ENCODE data around the gene MYO6.
"Not testable (repeated sequence)": the region's sequence is repeated elsewhere in the genome, so short reads cannot be mapped to it uniquely, and the experiment has no call there.

MYO6 gene

GRCh38 chr6:75748743-75749538, at the start of gene MYO6:
Gene MYO6, plus strand, starts transcription at chr6:75749239. Its CDS starts 68,309 bp downstream, at chr6:75817548.
- DNase-seq: peak; percentile 53

DNA sequence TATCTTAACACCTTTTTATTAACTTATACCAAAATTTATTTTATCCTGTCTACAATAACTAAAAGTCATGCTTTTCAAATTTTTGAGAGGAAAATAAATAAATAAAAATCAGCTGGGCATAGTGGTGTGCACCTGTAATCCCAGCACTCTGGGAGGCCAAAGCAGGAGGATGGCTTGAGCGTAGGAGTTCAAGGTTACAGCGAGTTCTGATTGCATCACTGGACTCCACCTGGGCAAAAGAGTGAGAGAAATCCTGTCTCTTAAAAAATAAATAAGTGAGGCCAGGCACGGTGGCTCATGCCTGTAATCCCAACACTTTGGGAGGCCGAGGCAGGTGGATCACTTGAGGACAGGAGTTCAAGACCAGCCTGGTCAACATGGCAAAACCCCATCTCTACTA, 40.7 kb upstream of the MYO6 start:
- DNase-seq: not testable (repeated sequence)

GRCh38 chr6:75711173-75711572, 37.9 kb upstream of the MYO6 start:
- no peak for DNase-seq

DNA sequence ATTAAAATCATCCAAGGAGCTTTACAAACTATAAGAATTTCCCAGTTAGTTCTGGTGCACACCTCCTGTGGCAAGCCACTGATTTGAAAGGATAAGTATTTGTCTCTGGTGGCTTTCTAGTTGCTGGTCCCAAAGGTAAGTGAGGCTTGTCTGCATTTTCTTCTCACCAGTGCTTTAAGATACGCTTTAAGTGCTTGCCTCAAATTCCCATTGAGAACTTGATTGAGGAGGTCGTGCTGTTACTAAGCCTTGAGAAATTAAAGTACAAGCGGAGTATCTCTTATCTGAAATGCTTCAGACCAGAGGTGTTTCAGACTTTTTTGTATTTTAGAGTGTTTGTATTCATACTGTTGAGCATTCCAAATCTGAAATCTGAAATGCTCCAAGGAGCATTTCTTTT, 29.9 kb upstream of the MYO6 start:
- no peak for DNase-seq

DNA sequence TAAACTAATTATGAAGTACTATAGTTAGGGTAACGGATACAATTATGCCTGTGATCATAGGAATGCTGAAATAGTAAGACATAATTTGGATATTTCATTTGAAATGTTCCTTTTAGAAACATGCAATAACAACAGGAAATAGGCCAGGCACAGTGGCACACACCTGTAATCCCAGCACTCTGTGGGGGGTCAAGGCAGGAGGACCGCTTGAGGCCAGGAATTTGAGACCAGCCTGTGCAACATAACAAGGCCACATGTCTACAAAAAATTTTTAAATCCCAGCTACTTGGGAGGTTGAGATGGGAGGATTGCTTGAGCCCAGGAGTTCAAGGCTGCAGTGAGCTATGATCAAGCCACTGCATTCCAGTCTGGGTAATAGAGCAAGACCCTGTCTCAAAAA, 25.7 kb upstream of the MYO6 start:
- DNase-seq: no peak

DNA sequence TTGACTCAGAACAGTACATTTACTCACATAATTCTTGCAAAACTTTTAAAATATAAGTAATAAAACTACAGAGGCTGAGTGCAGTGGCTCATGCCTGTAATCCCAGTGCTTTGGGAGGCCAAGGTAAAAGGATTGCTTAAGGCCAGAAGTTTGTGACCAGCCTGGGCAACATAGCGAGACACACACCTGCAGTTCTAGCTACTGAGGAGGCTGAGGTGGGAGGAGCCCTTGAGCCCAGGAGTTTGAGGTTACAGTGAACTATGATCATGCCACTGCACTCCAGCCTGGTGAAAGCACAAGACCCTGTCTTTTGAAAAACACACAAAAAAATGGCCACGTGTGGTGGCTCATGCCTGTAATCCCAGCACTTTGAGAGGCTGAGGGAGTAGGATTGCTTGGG, 21.8 kb upstream of the MYO6 start:
- no peak for DNase-seq

DNA sequence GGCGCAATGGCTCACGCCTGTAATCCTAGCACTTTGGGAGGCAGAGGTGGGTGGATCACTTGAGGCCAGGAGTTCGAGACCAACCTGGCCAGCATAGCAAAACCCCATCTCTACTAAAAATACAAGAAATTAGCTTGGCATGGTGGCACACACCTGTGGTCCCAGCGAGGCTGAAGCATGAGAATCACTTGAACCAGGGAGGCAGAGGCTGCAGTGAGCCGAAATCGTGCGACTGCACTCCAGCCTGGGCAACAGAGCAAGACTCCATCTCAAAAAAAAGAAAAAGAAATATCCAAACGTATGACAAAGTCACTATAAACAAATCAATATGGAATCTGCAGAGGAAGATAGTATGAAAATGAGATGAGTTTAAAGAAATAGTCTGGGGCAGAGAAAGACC, 18.0 kb upstream of the MYO6 start:
- not testable (repeated sequence) for DNase-seq

GRCh38 chr6:75735491-75736186, 13.4 kb upstream of the MYO6 start:
- no peak for DNase-seq

DNA sequence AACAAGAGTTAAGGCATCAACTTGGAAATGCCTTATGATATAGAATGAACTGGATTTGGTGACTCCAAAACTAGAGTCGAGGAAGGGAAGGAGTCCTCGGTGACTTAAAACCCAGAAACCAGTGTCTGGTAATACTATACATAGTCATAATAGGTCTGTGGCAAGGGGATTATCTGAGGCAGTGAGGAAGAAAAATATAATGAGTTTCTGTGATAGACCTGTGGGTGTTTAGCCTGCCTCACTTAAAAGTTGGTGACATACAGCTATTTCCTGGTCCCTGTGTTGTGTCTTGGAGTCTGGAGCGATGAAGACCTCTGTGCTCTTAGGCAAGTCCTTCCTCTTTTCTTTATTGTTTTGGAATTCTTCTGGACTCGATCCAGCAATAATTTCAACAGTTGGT, 5.1 kb upstream of the MYO6 start:
- DNase-seq: no peak

DNA sequence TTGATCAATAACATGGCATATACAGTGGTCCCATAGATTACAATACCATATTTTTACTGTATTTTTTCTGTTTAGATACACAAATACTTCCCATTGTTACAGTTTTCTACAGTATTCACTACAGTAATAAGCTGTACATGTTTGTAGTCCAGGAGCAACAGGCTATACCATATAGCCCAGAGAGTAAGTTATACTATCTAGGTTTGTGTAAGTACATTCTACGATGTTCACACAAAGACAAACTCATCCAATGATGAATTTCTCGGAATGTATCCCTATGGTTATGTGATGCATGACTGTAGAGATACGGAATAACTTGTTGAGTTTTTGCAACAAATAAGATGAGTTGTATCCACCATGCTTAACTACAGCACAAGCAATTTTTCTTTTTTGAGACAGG, 3.6 kb upstream of the MYO6 start:
- DNase-seq: no peak

DNA sequence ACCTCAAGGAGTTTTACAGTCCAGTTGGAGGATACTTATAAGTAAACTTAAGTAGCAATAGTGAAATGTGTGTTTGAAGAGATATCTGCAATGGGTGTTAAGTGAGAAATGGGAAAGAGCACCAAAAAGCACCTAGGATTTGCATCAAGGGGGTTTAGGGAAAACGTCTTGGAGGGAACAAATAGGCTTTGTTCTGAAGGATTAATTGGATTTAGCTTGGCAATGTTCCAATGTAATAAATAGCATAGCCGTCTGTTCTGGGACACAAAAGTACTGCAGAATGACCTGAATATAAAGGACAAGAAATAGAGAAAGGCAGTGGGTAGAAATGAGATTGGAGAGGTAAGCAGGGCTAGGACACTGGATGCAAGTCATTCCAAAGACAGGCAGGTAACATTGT, 2.8 kb upstream of the MYO6 start:
- no peak for DNase-seq

DNA sequence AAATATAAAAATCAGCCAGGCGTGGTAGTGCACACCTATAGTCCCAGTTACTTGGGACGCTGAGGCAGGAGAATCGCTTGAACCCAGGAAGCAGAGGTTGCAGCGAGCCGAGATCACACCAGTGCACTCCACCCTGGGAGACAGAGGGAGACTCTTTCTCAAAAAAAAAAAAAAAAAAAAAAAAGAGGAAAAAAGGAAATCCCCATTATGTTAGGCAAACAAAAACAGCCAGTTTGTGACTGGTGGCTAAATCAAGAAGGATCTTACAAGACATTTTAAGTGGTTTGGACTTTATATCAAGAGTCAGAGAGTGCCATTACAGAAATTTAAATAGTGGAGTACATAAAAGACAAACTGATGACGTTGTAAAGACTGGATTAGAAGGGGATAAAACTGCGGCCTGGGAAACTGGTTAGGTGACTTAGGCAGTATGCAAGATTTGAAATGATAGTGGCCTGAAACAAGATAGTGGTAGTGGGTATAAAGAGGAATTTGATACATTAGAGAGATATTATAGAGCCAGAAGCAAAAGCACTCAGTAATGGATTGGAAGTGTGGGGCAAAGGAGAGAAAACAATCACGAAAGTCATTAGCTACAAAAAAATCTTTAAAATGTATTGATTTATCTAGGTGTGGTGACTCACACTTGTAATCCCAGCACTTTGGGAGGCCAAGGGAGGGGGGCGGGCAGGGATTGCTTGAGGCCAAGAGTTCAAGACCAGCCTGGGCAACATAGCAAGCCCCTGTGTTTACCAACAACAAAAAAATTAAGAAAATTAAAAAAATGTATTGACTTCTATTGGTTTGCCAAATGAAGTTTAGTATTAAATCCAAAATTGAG, 1.7 kb upstream of the MYO6 start:
- no peak for DNase-seq

DNA sequence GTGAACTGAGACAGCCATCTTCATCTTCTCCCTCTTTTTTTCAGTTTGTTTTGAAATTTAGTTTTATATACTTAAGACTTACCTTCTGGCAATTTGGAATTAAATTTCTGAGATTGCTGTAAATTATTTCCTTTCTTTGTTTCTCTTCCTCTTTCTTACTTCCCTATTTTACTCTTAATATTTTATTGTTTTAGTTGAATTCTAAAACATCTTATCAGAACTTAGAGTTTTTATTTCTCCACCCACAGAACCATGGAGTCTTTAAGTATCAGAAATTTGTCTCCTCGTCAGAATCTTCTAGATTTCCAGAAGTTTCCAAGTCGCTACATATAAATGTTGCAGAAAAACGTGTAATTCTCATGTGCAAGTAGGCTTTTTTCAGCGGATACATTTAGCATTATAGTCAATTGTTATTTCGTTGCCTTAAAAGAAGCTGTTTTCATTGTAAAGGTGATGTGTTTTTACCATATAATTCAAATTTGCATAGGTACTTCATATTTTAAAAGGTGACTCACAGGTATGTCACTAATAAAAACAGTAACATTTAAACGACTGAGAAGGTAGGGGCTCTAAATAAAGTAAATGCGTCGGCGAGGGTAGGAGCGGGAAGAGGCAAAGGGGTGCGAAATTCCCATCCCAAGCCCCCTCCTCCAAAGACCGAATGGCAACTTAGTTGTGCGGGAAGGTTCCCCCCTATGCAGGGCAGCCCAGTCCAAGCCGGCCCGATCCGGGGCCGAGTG, 866 bp upstream of the MYO6 start:
- DNase-seq: no peak

- DNase-seq: no peak
Measured at GRCh38 chr6:75751443-75751842, 2.4 kb downstream of the MYO6 start.

DNA sequence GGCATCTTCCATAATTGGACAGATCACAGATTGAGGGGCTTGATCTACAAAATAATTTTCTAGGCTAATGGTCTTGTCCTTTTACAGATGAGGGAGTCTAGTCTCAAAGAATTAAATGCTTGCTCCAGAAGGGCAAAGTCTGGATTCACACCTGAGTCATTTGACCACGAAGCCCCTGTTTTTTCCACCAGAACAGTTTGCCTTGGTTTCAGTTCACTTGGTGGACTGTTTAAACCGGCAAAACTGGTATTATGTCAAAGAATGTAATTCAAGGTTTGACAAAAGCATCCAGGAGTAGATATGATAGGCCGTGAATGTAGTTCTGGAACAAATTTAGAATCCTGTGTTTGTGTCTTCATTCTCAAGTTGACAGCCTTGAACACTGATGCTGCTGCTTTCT, 3.3 kb downstream of the MYO6 start:
- DNase-seq: no peak

DNA sequence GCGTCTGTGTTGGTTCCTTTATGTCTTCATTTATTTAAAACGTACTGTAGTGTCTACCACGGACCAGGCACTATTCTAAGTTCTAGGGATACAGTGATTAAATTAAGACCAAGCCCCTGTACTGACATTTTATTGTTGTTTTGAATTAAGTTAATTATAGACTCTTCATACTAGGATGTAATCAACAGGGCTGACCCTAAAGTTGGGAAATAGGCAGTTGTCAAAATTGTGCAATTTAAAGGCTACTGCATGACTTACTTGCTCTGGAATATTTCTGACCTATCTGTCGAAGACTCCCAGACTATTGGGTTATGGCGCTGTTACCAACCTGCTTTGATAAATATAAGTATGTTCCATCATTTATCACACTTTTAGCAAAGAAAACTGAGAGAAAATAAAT, 6.7 kb downstream of the MYO6 start:
- no peak for DNase-seq

DNA sequence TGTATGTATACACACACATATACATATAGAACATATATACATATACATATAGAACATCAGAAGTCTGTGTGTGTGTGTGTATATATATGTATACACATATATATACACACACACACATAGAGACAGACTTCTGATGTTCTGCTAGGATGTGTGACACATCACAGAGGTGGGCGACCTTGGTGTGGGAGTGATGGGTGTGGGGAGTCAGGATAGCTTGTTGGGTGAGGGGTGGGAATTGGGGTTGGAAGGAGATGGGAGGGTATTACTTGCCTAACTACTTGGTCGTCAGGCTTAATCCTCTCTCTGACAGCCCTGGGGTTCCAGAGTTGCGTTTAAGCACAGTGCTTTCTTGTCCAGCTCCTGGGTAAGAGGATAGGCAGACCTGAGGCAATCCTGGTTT, 8.3 kb downstream of the MYO6 start:
- no peak for DNase-seq

DNA sequence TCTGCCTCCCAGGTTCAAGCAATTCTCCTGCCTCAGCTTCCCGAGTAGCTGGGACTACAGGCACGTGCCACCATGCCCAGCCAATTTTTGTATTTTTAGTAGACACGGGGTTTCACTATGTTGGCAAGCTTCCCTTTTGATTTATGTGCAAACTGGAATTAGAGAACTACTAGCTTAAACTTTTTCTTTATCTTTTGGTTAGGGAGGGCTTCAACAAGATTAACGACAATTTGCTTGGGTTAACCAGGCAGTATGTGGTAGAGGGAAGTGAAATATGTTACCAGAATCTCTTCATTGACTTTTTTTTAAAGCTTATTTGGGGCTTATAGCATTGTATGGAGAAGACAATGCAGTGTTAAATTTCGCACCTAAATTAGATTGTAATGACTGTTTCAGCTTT, 9.0 kb downstream of the MYO6 start:
- DNase-seq: no peak

DNA sequence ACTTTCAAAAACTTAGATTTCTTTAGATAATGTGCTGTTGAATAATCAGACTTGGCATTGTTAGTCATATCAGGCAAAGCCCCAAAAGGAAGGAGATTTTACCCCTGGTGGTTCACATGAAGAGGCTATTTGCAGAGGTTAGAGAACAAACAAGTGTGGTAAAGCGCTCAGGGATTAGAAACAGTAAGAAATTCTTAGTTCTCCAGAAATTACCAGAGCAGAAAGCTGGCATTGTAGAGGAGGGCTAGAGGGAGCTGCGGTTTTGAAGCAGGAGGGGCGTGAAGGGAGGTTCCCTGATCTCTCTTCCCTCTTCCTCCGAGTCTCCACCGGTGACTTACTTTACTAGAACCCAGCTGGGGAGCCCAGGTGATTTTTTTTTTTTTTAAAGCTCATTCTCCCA, 10.2 kb downstream of the MYO6 start:
- DNase-seq: no peak

DNA sequence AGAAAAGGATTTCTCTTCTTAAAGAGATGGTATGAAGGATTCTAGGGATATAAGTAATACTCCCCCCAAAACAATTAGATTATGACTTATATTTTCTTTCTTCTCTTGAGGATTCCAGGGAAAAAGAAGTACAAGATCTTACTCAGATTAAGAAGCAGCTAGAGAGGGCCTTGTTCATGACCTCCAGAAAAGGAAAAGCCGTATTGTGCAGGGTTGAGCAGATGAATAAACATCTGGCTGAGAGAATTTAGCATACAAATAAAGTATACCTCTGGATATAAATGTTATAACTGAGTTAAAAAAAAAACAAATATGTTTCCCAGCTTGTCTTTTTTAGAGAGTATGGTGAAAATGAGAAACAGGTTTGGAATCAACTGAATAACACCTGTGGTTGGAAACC, 11.3 kb downstream of the MYO6 start:
- DNase-seq: no peak

DNA sequence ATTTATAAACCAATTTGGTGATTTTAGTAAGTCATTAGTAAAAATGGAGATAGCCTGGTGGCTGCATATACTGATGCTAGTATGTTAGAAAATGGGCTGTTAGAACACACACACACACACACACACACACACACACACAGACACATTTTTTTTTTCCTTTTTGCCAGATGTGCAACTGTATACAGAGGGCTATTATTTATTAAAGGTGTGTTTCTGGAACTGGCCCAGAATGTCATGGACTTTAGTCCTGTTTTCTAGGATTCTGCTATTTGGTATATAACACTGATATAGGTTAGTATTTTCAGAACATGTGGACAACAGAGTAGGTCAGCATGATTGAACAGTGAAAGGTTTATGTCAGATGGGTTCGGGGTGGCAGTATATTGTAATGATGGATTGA, 12.4 kb downstream of the MYO6 start:
- DNase-seq: no peak

DNA sequence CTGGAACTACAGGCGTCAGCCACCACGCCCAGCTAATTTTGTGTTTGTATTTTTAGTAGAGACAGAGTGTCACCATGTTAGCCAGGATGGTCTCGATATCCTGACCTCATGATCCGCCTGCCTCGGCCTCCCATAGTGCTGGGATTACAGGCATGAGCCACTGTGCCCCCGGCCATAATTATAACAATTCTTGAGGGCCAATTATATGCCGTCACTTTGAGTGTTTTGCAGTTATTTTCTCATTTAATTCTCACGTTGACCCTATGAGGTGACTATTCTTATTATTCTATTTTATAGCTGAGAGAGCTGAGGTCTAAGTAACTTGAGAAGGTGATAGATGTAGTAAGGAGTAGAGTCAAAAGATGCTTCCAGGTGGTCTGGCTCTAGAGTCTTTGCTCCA, 13.0 kb downstream of the MYO6 start:
- DNase-seq: no peak

GRCh38 chr6:75766387-75766786, 17.3 kb downstream of the MYO6 start:
- DNase-seq: no peak
